ENCODE data around the gene TIMM10B. TPM values are rescaled to one million over a fixed set of nuclear protein-coding genes. Genes with fewer than 3 reads are reported as not detected.

Gene TIMM10B
- total and polyA plus RNA-seq, 2 of the 4 experiments (the other 2 are of a cell fraction): 24.7 to 27.1 TPM

DNA sequence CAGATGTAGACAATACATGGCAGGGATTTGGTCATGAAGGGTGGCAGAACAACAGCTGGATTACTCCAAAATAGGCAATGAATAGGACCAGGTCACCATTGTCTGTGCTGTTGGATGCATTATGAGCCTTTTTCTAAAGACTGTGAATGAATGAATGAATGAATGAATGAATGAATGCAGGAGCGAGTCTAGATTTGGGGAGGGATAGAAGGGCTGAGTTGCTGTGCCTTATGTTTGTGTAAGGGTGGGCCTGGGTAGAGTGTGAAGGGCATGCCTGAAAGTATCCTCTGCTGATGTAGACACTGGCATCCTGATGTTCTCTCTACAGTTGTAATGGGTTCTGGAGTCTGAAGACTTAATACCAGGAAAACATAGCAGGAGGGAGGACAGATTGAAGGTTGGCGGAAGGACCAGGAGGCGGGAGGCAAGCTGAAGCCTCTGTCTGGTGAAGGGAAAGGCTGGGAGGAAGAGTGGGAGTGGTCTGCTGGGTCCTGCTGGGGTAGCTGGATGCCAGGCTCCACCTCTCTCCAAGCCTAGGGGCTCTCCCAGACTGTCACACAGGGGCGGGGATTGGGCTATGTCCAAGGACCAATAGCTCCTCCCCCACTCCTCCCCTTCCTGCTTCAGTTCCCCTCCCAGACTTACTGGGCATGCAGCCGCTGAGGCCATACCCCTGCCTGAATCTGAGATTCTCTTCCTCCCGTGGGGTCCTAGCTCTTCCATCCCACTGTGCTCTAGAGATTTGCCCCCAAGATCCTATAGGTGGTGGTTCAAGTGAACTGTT, 12.4 kb upstream of the TIMM10B start:
- no peak overlapping the region for H2BK120ac ChIP-seq (ENCODE audit: low read depth, low read length)
- no TSS peak for BruUV-seq (replicated peaks)
- peak overlapping the region; percentile 72 for H4K91ac ChIP-seq (ENCODE audit: insufficient read depth, low read depth, low read length)
- H2AK5ac ChIP-seq (ENCODE audit: low read depth, low read length): peak overlapping the region; percentile 67; the same call in 1 of the 2 replicates
- H3K9ac ChIP-seq (ENCODE audit: low read depth, low read length): peak overlapping the region; percentile 50; the same call in 1 of the 2 replicates
- H3K23ac ChIP-seq (ENCODE audit: low read depth, low read length): peak overlapping the region; percentile 58; the same call in 1 of the 2 replicates
- H3K14ac ChIP-seq (replicated peaks; ENCODE audit: low read depth, low read length): peak overlapping the region; percentile 90
- peaks cover 11% of the 10 kb centered on the region for H3K36me3 ChIP-seq (ENCODE audit: control insufficient read depth, insufficient read depth, low read length)
- no peak overlapping the region for H3K4me3 ChIP-seq (ENCODE audit: insufficient read depth, low read depth, low read length)
- no peaks in the 10 kb centered on the region for H3K27me3 ChIP-seq (ENCODE audit: control insufficient read depth, insufficient read depth, low read length)
- H2BK15ac ChIP-seq (ENCODE audit: low read depth, low read length): 0 out of 3 replicates have a peak overlapping the region, but pooled peaks have one; percentile 38
- peak overlapping the region; percentile 90 to 91 for H4K8ac ChIP-seq (ENCODE audit: low read depth in 2 of 2, low read length in 2 of 2)
- ChIA-PET CTCF (interaction anchor here (0.6 to 0.9 kb wide), 2 partner anchors 90 to 288 kb away, joined by 3 to 4 read pairs; no protein-coding TSS in a partner anchor), POLR2A (ENCODE audit: unreplicated experiment) (no interaction called here)
- H3K18ac ChIP-seq (ENCODE audit: low read depth, low read length): peak overlapping the region; percentile 36; the same call in 1 of the 2 replicates
- no peak overlapping the region for H3K27ac ChIP-seq (ENCODE audit: insufficient read depth, low read length)
- peak overlapping the region; percentile 22 for H2AK9ac ChIP-seq (replicated peaks; ENCODE audit: low read depth, low read length, poor library complexity)
- TF ChIP-seq MAZ (IDR thresholded peaks at IDR 0.05; ENCODE audit: borderline replicate concordance, low read depth, low read length) (peak; percentile 41; the same call in 1 of the 2 replicates), CHD1 (IDR thresholded peaks at IDR 0.05; ENCODE audit: low read depth, low read length) (no peak), MAFK (IDR thresholded peaks at IDR 0.05; ENCODE audit: low read depth, low read length) (no peak), RCOR1 (IDR thresholded peaks at IDR 0.05; ENCODE audit: insufficient replicate concordance, low read length) (no peak)
- TF ChIP-seq, protein P1, sequence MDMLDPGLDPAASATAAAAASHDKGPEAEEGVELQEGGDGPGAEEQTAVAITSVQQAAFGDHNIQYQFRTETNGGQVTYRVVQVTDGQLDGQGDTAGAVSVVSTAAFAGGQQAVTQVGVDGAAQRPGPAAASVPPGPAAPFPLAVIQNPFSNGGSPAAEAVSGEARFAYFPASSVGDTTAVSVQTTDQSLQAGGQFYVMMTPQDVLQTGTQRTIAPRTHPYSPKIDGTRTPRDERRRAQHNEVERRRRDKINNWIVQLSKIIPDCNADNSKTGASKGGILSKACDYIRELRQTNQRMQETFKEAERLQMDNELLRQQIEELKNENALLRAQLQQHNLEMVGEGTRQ (IDR thresholded peaks at IDR 0.05; ENCODE audit: low read depth, low read length): no peak
- TF ChIP-seq, protein P2, sequence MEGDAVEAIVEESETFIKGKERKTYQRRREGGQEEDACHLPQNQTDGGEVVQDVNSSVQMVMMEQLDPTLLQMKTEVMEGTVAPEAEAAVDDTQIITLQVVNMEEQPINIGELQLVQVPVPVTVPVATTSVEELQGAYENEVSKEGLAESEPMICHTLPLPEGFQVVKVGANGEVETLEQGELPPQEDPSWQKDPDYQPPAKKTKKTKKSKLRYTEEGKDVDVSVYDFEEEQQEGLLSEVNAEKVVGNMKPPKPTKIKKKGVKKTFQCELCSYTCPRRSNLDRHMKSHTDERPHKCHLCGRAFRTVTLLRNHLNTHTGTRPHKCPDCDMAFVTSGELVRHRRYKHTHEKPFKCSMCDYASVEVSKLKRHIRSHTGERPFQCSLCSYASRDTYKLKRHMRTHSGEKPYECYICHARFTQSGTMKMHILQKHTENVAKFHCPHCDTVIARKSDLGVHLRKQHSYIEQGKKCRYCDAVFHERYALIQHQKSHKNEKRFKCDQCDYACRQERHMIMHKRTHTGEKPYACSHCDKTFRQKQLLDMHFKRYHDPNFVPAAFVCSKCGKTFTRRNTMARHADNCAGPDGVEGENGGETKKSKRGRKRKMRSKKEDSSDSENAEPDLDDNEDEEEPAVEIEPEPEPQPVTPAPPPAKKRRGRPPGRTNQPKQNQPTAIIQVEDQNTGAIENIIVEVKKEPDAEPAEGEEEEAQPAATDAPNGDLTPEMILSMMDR (conservative IDR thresholded peaks at IDR 0.05; ENCODE audit: low read depth, low read length): no peak
- TF ChIP-seq, protein P3, sequence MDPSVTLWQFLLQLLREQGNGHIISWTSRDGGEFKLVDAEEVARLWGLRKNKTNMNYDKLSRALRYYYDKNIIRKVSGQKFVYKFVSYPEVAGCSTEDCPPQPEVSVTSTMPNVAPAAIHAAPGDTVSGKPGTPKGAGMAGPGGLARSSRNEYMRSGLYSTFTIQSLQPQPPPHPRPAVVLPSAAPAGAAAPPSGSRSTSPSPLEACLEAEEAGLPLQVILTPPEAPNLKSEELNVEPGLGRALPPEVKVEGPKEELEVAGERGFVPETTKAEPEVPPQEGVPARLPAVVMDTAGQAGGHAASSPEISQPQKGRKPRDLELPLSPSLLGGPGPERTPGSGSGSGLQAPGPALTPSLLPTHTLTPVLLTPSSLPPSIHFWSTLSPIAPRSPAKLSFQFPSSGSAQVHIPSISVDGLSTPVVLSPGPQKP (IDR thresholded peaks at IDR 0.05; ENCODE audit: borderline replicate concordance, low read depth, low read length): no peak
- H3K56ac ChIP-seq (ENCODE audit: extremely low read depth, insufficient read depth, low read length): no peak overlapping the region
- dilution Hi-C loops (cut with HindIII; ENCODE audit: low sequenced_read_pairs, unreplicated experiment) (no loop called here), in situ Hi-C loops (cut with MboI; ENCODE audit: low sequenced_read_pairs) (no loop called here), intact Hi-C loops (cut with micrococcal nuclease) (no loop called here)
- DNase-seq (peak; percentile 87), ATAC-seq (ENCODE audit: low read depth) (peak; percentile 53)
- H2AFZ ChIP-seq (replicated peaks; ENCODE audit: low read length, poor library complexity): peak overlapping the region; percentile 67
- peak overlapping the region; percentile 62 for H2BK5ac ChIP-seq (ENCODE audit: low read depth, low read length, poor library complexity, severe bottlenecking)
- no peaks in the 10 kb centered on the region for H3K9me3 ChIP-seq (ENCODE audit: control insufficient read depth, insufficient read depth, low read length)
- peaks cover 36 to 76% of the 10 kb centered on the region in 2 experiments for H3K79me1 ChIP-seq (ENCODE audit: low read depth in 1 of 2, low read length in 2 of 2)
- H2BK20ac ChIP-seq (ENCODE audit: low read depth, low read length): no peak overlapping the region
- 36% methylated on average over 3 of the region's 6 CpGs; no CpG with 5 or more reads in 1 of the 2 experiments for WGBS, 2 experiments (ENCODE audit: extremely low coverage in 2 of 2, insufficient read length in 1 of 2)
- peak overlapping the region; percentile 40 for H3K4me2 ChIP-seq (ENCODE audit: low read depth, low read length)
- H4K5ac ChIP-seq (ENCODE audit: low read depth, low read length): peak overlapping the region; percentile 23; the same call in 1 of the 2 replicates
- H3K4ac ChIP-seq (ENCODE audit: low read depth, low read length): peak overlapping the region; percentile 60
- H3K4me1 ChIP-seq (ENCODE audit: control insufficient read depth, insufficient read depth, low read length): peaks cover 4% of the 10 kb centered on the region
- H4K20me1 ChIP-seq (ENCODE audit: insufficient read depth, low read length): peaks cover 6% of the 10 kb centered on the region; the same call in 1 of the 2 replicates
- H3K9me1 ChIP-seq (ENCODE audit: insufficient read depth, low read length): peaks cover 17% of the 10 kb centered on the region

All from IMR-90 (cell line).